A549 (cell line): Measurements from ENCODE around the gene SLC35G4. TPM values are rescaled to one million over a fixed set of nuclear protein-coding genes. Genes with fewer than 3 reads are reported as not detected.

ENCODE experiments used
- ATAC-seq, 2 experiments: fragments of 200-7000 bp in 1 of 2; fragments of >200 bp in 1 of 2; cut with Nextera tagmentation in 1 of 2; cut with Tn5 transposase in 1 of 2; 3 replicates each; pipeline versions ENCODE4 v1.8.0 to v1.9.1; 2018 to 2020; ENCODE audit warnings: mild to moderate bottlenecking in 1 of 2, moderate library complexity in 1 of 2
- CTCF ChIA-PET: fragments of 300-600 bp; sonication (Branson Sonifier 250); formaldehyde crosslinking; extraction: SDS; loops from one replicate; lab custom pipeline; 2021; ENCODE audit warnings: antibody characterized with exemption, inconsistent platforms; lab: Yijun Ruan, JAX
- POLR2A ChIA-PET: fragments of 350-600 bp; formaldehyde crosslinking; extraction: SDS; loops from one replicate; lab custom pipeline; 2021; ENCODE audit warnings: antibody characterized with exemption, inconsistent platforms; lab: Yijun Ruan, JAX
- DNase-seq, 2 experiments: peaks; one replicate each; pipeline versions ENCODE4 v3.0.0 to v3.0.0-alpha.2; 2011 to 2016; ENCODE audit warnings: low read depth in 1 of 2, low spot score in 1 of 2
- FAIRE-seq: peaks from 2 replicates; lab custom pipeline; 2011; peaks lifted over from hg19 to GRCh38; lab: Jason Lieb, UNC
- H3K27ac ChIP-seq, 2 experiments: fragments of >200 bp; sonication (Bioruptor Twin); formaldehyde crosslinking; 3 replicates each; pipeline ENCODE4 v1.5.1; 2016 to 2017
- H3K4me1 ChIP-seq: fragments of >200 bp; sonication (Bioruptor Twin); formaldehyde crosslinking; 3 replicates; pipeline ENCODE4 v1.6.1; 2016
- H3K4me2 ChIP-seq: fragments of >200 bp; sonication (Bioruptor Twin); formaldehyde crosslinking; 3 replicates; pipeline ENCODE4 v1.6.1; 2016
- H3K4me3 ChIP-seq: fragments of >200 bp; sonication (Bioruptor Twin); formaldehyde crosslinking; 3 replicates; pipeline ENCODE4 v1.5.1; 2016
- H3K9me3 ChIP-seq: fragments of >200 bp; sonication (Bioruptor Twin); formaldehyde crosslinking; 3 replicates; pipeline ENCODE4 v1.6.1; 2016
- CTCF ChIP-seq: fragments of >200 bp; sonication (Bioruptor Twin); formaldehyde crosslinking; IDR thresholded peaks from 3 replicates; pipeline ENCODE4 v1.5.1; 2016
- EHF ChIP-seq: fragments of 250-450 bp; sonication (Bioruptor Pico); IDR thresholded peaks from 2 replicates; pipeline ENCODE4 v1.5.0; 2020; ENCODE audit warnings: mild to moderate bottlenecking
- EP300 ChIP-seq, 2 experiments: fragments of >200 bp; sonication (Bioruptor Twin); formaldehyde crosslinking; IDR thresholded peaks; 2 replicates in 1 of 2; 3 replicates in 1 of 2; pipeline ENCODE4 v1.6.1; 2016 to 2017
- ESRRA ChIP-seq: fragments of 150-350 bp; IDR thresholded peaks from 2 replicates; pipeline ENCODE4 v1.6.1; 2014; ENCODE audit warnings: mild to moderate bottlenecking, low read length, borderline replicate concordance
- FOSL2 ChIP-seq, 2 experiments: fragments of 450-650 bp in 1 of 2; fragments of >200 bp in 1 of 2; sonication (Bioruptor Twin) in 1 of 2; formaldehyde crosslinking; IDR thresholded peaks; 2 replicates each; pipeline versions ENCODE4 v1.5.0 to v1.6.1; 2016 to 2020; ENCODE audit warnings: mild to moderate bottlenecking in 1 of 2, moderate library complexity in 1 of 2
- HMGXB4 ChIP-seq: fragments of 250-450 bp; sonication (Bioruptor Pico); IDR thresholded peaks from 2 replicates; pipeline ENCODE4 v1.5.0; 2021; ENCODE audit warnings: mild to moderate bottlenecking, moderate library complexity, borderline replicate concordance
- HOXA7 ChIP-seq: fragments of 250-450 bp; sonication (Bioruptor Pico); IDR thresholded peaks from 2 replicates; pipeline ENCODE4 v1.5.0; 2020; ENCODE audit warnings: mild to moderate bottlenecking, moderate library complexity
- HOXB5 ChIP-seq: fragments of 250-450 bp; sonication (Bioruptor Pico); IDR thresholded peaks from 2 replicates; pipeline ENCODE4 v1.5.0; 2020; ENCODE audit warnings: mild to moderate bottlenecking, moderate library complexity
- MAFK ChIP-seq: fragments of 450-650 bp; IDR thresholded peaks from 2 replicates; pipeline ENCODE4 v1.6.1; 2014; ENCODE audit not compliant: partially characterized antibody
- MAZ ChIP-seq: fragments of 150-350 bp; IDR thresholded peaks from 2 replicates; pipeline ENCODE4 v1.6.1; 2014; ENCODE audit warnings: antibody characterized with exemption, low read depth, low read length, borderline replicate concordance
- RFX5 ChIP-seq: fragments of 450-650 bp; IDR thresholded peaks from 2 replicates; pipeline ENCODE4 v1.7.1; 2014; ENCODE audit warnings: antibody characterized with exemption, mild to moderate bottlenecking, moderate library complexity
- TFCP2L1 ChIP-seq: fragments of 250-450 bp; sonication (Bioruptor Pico); IDR thresholded peaks from 2 replicates; pipeline ENCODE4 v1.5.0; 2021; ENCODE audit warnings: mild to moderate bottlenecking
- WGBS: methylation state at CpG from one replicate; pipeline ENCODE4 v1.1.6; 2017; ENCODE audit errors: missing lambda C conversion rate; 5-methylcytosine and 5-hydroxymethylcytosine counted together
- polyA plus RNA-seq, 4 experiments: library from polyadenylated mRNA; depleted of rRNA in 3 of 4; stranded (reverse); fragments of >200 nt; fragmentation: RNase III in 1 of 4; extraction: RNeasy Plus Mini Kit Qiagen cat#74134 plus additional on column Dnase treatment in 1 of 4; gene quantifications; 2 replicates in 3 of 4; 3 replicates in 1 of 4; pipeline ENCODE4 v1.2.3, GENCODE V29; 2011 to 2017
- small RNA-seq, 6 experiments: library from RNA; depleted of rRNA; stranded (forward); fragments of <200 nt; gene quantifications; one replicate each; pipeline ENCODE3, GENCODE V24; 2012

The SLC35G4 gene
- polyA plus RNA-seq, 2 of the 4 experiments (the other 2 are of a cell fraction): not detected

DNA sequence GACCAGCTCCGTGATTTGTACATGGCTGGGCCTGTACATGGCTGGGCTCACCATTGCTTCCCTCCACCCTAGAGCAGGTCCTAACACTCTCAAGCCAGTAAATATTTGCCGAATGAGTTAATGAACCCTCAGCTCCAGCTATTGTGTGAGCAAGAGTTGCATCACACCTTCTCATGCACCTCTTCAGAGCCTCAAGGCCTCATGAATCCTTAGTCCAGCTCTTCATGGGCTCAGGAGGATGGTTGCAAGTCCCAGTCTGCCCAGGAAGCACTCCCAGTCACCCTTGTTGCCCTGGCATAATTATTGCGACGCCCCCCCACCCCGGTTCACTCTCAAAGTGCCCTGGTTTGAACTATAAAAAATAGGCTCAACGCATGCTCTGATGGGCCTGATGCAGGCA is 49.6 kb downstream of the SLC35G4 start:
- POLR2A ChIA-PET: no interaction called here
- DNase-seq: no peak

More for the DNA sequence above, 49.6 kb downstream of the SLC35G4 start:
- no peaks in the 10 kb centered on the region for H3K9me3 ChIP-seq
- H3K27ac ChIP-seq: no peak overlapping the region
- ATAC-seq (no peak), FAIRE-seq (no peak)
- no peak overlapping the region for H3K4me3 ChIP-seq
- WGBS: 40% methylated on average over 2 of the region's 6 CpGs
- no peak overlapping the region for H3K4me2 ChIP-seq
- CTCF ChIA-PET: interaction anchor here (1.4 to 6.3 kb wide), 3 partner anchors 68 to 337 kb away, joined by 4 to 64 read pairs (median 43); no protein-coding TSS in a partner anchor
- no peaks in the 10 kb centered on the region for H3K4me1 ChIP-seq
- TF ChIP-seq MAFK (no peak), HOXA7 (no peak), RFX5 (no peak), TFCP2L1 (CRISPR knock-in tag) (no peak), ESRRA (no peak), HOXB5 (CRISPR knock-in tag) (no peak), CTCF (no peak), MAZ (no peak), FOSL2 (IDR thresholded peaks at IDR 0.05) (no peak), FOSL2 (CRISPR knock-in tag; IDR thresholded peaks at IDR 0.05) (no peak), EHF (CRISPR knock-in tag) (no peak), HMGXB4 (CRISPR knock-in tag) (no peak), EP300 (IDR thresholded peaks at IDR 0.05) (no peak)

Small RNAs within 50 kb of the gene (small RNA-seq; reads per million reads assigned to genes)
- gene AP001120.4: 0 reads per million in 6 experiments

Other genes starting within 250 kb of the SLC35G4 start
- 12.9 and 16.8 TPM in 2 replicates for gene GNAL, start 79.7 kb downstream of the SLC35G4 start, polyA plus RNA-seq (2011; rRNA removed)
- gene GNAL, start 79.7 kb downstream of the SLC35G4 start, polyA plus RNA-seq (2017; fragmentation: RNase III; extraction: RNeasy Plus Mini Kit Qiagen cat#74134 plus additional on column Dnase treatment): 5.1 to 5.8 TPM (median 5.5 TPM) in 3 replicates
- gene CHMP1B, start 241.8 kb downstream of the SLC35G4 start, polyA plus RNA-seq (2011; rRNA removed): 53.0 and 60.8 TPM in 2 replicates
- gene CHMP1B, start 241.8 kb downstream of the SLC35G4 start, polyA plus RNA-seq (2017; fragmentation: RNase III; extraction: RNeasy Plus Mini Kit Qiagen cat#74134 plus additional on column Dnase treatment): 34.4 to 44.9 TPM (median 39.3 TPM) in 3 replicates